Measurements from ENCODE around the gene NR4A3.

DNA sequence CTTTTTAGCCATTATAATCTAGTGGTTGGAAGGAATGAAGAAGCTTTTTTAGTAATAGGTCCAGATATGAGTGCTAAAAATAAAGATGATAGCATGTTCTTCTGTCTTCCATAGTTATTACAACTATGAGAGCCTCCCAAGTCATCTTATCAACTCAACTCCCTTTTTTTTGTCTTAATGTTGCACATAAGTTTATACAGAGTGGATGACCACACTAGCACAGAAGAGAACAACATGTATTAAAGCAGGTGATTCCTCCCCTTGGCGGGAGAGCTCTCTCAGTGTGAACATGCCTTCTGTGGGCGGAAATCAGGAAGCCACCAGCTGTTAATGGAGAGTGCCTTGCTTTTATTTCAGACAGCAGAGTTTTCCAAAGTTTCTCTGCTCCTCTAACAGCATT is 44.7 kb downstream of the NR4A3 start:
- TF ChIP-seq, protein P1, sequence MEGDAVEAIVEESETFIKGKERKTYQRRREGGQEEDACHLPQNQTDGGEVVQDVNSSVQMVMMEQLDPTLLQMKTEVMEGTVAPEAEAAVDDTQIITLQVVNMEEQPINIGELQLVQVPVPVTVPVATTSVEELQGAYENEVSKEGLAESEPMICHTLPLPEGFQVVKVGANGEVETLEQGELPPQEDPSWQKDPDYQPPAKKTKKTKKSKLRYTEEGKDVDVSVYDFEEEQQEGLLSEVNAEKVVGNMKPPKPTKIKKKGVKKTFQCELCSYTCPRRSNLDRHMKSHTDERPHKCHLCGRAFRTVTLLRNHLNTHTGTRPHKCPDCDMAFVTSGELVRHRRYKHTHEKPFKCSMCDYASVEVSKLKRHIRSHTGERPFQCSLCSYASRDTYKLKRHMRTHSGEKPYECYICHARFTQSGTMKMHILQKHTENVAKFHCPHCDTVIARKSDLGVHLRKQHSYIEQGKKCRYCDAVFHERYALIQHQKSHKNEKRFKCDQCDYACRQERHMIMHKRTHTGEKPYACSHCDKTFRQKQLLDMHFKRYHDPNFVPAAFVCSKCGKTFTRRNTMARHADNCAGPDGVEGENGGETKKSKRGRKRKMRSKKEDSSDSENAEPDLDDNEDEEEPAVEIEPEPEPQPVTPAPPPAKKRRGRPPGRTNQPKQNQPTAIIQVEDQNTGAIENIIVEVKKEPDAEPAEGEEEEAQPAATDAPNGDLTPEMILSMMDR (IDR thresholded peaks at IDR 0.05) = no peak
- TF ChIP-seq POLR2AphosphoS5 (IDR thresholded peaks at IDR 0.05) = no peak
